HepG2 (cell line): Measurements from ENCODE around the gene BEST2. TPM values are rescaled to one million over a fixed set of nuclear protein-coding genes. Genes with fewer than 3 reads are reported as not detected.

Experiments
- CAMTA2 ChIP-seq: sonication (generic); formaldehyde crosslinking; IDR thresholded peaks from 2 replicates; pipeline ENCODE4 v1.4.0; 2020; ENCODE audit warnings: mild to moderate bottlenecking, missing genetic modification reagents, borderline replicate concordance
- CEBPZ ChIP-seq: IDR thresholded peaks from 2 replicates; pipeline ENCODE4 v1.6.1; 2012; ENCODE audit warnings: low read length, improper control_type of control experiment
- DZIP1 ChIP-seq: sonication (generic); formaldehyde crosslinking; IDR thresholded peaks from 2 replicates; pipeline ENCODE4 v1.5.0; 2020; ENCODE audit warnings: mild to moderate bottlenecking, missing genetic modification reagents
- GPBP1L1 ChIP-seq: sonication (generic); formaldehyde crosslinking; IDR thresholded peaks from 2 replicates; pipeline ENCODE4 v1.5.0; 2020; ENCODE audit warnings: mild to moderate bottlenecking, missing genetic modification reagents
- HNRNPUL1 ChIP-seq: fragments of 200-400 bp; formaldehyde crosslinking; IDR thresholded peaks from 2 replicates; pipeline ENCODE4 v1.6.1; 2017; ENCODE audit warnings: low read depth, mild to moderate bottlenecking, low read length, moderate library complexity
- NR0B2 ChIP-seq: sonication (generic); formaldehyde crosslinking; IDR thresholded peaks from 2 replicates; pipeline ENCODE4 v1.4.0; 2020; ENCODE audit warnings: mild to moderate bottlenecking, missing genetic modification reagents
- NR1H2 ChIP-seq: sonication (generic); formaldehyde crosslinking; IDR thresholded peaks from 2 replicates; pipeline ENCODE4 v1.8.1; 2022; ENCODE audit warnings: low read depth, missing genetic modification reagents, borderline replicate concordance
- POLR2G ChIP-seq: fragments of 200-400 bp; formaldehyde crosslinking; IDR thresholded peaks from 2 replicates; pipeline ENCODE4 v1.6.1; 2018; ENCODE audit warnings: mild to moderate bottlenecking, low read depth, low read length, moderate library complexity
- SKI ChIP-seq: fragments of 450-650 bp; IDR thresholded peaks from one replicate; pipeline ENCODE4 v1.6.1; 2018; ENCODE audit warnings: mild to moderate bottlenecking; ENCODE audit not compliant: partially characterized antibody
- ZKSCAN8 ChIP-seq: IDR thresholded peaks from 2 replicates; pipeline ENCODE4 v1.6.1; 2016; ENCODE audit warnings: borderline replicate concordance, missing genetic modification reagents, missing compliant biosample characterization
- ZNF224 ChIP-seq: sonication (generic); formaldehyde crosslinking; IDR thresholded peaks from 2 replicates; pipeline ENCODE4 v1.5.0; 2020; ENCODE audit warnings: mild to moderate bottlenecking, missing genetic modification reagents
- ZNF547 ChIP-seq: sonication (generic); formaldehyde crosslinking; IDR thresholded peaks from 2 replicates; pipeline ENCODE4 v1.5.1; 2020; ENCODE audit warnings: mild to moderate bottlenecking, missing genetic modification reagents
- ZNF687 ChIP-seq: sonication (generic); formaldehyde crosslinking; IDR thresholded peaks from 2 replicates; pipeline ENCODE4 v1.5.1; 2020; ENCODE audit warnings: mild to moderate bottlenecking, missing genetic modification reagents, moderate library complexity
- ZNF704 ChIP-seq: sonication (generic); formaldehyde crosslinking; IDR thresholded peaks from 2 replicates; pipeline ENCODE4 v1.8.1; 2023; ENCODE audit warnings: mild to moderate bottlenecking, inconsistent platforms, moderate library complexity, missing genetic modification reagents, borderline replicate concordance
- polyA plus RNA-seq, 8 experiments: library from polyadenylated mRNA; depleted of rRNA in 3 of 8; stranded (reverse) in 7 of 8; unstranded in 1 of 8; fragments of >200 nt; fragmentation: Illumina TruSeq in 4 of 8; extraction: Trizol in 4 of 8; gene quantifications; 2 replicates each; pipeline versions ENCODE4 v1.2.1 to v1.2.3, GENCODE V29; 2011 to 2016; ENCODE audit warnings: low read depth in 4 of 8, missing spikeins in 1 of 8, mixed read lengths in 1 of 8; ENCODE audit not compliant: insufficient read depth in 1 of 8
- total RNA-seq, 5 experiments: library from RNA; depleted of rRNA; stranded (reverse); fragments of >200 nt; fragmentation: Illumina TruSeq; extraction: Trizol; gene quantifications; 2 replicates each; pipeline ENCODE4 v1.2.3, GENCODE V29; 2016; ENCODE audit warnings: low read depth in 1 of 5

BEST2 gene
- total and polyA plus RNA-seq, 2 of the 13 experiments (the other 11 are each of a cell fraction or from before 2014, with no cell fraction given): not detected

- TF ChIP-seq ZNF687 (CRISPR knock-in tag): peak; percentile 8; the same call in 1 of the 2 replicates
- no peak for TF ChIP-seq HNRNPUL1
- TF ChIP-seq DZIP1: no peak
- TF ChIP-seq ZKSCAN8 (CRISPR knock-in tag): no peak
- 0 out of 2 replicates have a peak, but pooled peaks have one; percentile 46 for TF ChIP-seq ZNF224 (CRISPR knock-in tag)
- TF ChIP-seq CEBPZ: no peak
- TF ChIP-seq NR0B2 (CRISPR knock-in tag): no peak
- TF ChIP-seq GPBP1L1 (CRISPR knock-in tag): no peak
- TF ChIP-seq NR1H2: no peak
- TF ChIP-seq ZNF547 (CRISPR knock-in tag): no peak
- TF ChIP-seq ZNF704 (CRISPR knock-in tag): no peak
- TF ChIP-seq CAMTA2 (CRISPR knock-in tag): no peak
- no peak for TF ChIP-seq POLR2G
- TF ChIP-seq SKI: no peak
Measured at GRCh38 chr19:12779162-12779993, 27.8 kb downstream of the BEST2 start (continued).
